ENCODE measurements around the gene OR51A2.
"Not testable (repeated sequence)": the region's sequence is repeated elsewhere in the genome, so short reads cannot be mapped to it uniquely, and the experiment has no call there.

The OR51A2 gene
- 0 reads per million in 2 donors for total RNA-seq

- not testable (repeated sequence) for DNase-seq
Measured at GRCh38 chr11:4955613-4956012, at the start of gene OR51A2. OR51A2 (minus strand) TSS chr11:4955713; CDS start chr11:4955713, 0 bp downstream.

- DNase-seq, result peak in 1 of 5 experiments; percentile 41
Measured at GRCh38 chr11:5004424-5005274, 49.1 kb upstream of the OR51A2 start.

GRCh38 chr11:4994551-4994950, 39.0 kb upstream of the OR51A2 start, which contains the start of gene OR51L1:
OR51L1 (plus strand) TSS chr11:4994851; CDS start chr11:4998983, 4,132 bp downstream.
- DNase-seq, result no peak

- no peak for DNase-seq
Measured at GRCh38 chr11:4991060-4991459, 35.5 kb upstream of the OR51A2 start.

- DNase-seq, result no peak
Measured at GRCh38 chr11:4983841-4984240, 28.3 kb upstream of the OR51A2 start.

GRCh38 chr11:4982678-4983077, 27.2 kb upstream of the OR51A2 start:
- DNase-seq, result no peak

GRCh38 chr11:4979036-4979435, 23.5 kb upstream of the OR51A2 start:
- DNase-seq, result no peak

GRCh38 chr11:4975436-4975835, 19.9 kb upstream of the OR51A2 start:
- DNase-seq, result no peak

GRCh38 chr11:4962816-4963215, 7.3 kb upstream of the OR51A2 start:
- DNase-seq, result no peak

- peak in 1 of 5 experiments; percentile 5 for DNase-seq
Measured at GRCh38 chr11:4960877-4961276, 5.4 kb upstream of the OR51A2 start.

- no peak for DNase-seq
Measured at GRCh38 chr11:4957396-4957795, 1.9 kb upstream of the OR51A2 start.

GRCh38 chr11:4947505-4947904, 8.0 kb downstream of the OR51A2 start, which contains the start of gene OR51A4:
OR51A4 (minus strand) TSS chr11:4947605; CDS start chr11:4947100, 505 bp downstream.
- no peak for DNase-seq

- no peak for DNase-seq
Measured at GRCh38 chr11:4936745-4937144, 18.8 kb downstream of the OR51A2 start.

- DNase-seq, result no peak
Measured at GRCh38 chr11:4932751-4933150, 22.8 kb downstream of the OR51A2 start.

GRCh38 chr11:4926608-4927007, 28.9 kb downstream of the OR51A2 start:
- no peak for DNase-seq

GRCh38 chr11:4924239-4924638, 31.3 kb downstream of the OR51A2 start, which contains the start of gene OR51G1:
OR51G1 (minus strand) TSS chr11:4924339; CDS start chr11:4924339, 0 bp downstream.
- no peak for DNase-seq

- DNase-seq, result no peak
Measured at GRCh38 chr11:4922304-4922703, 33.2 kb downstream of the OR51A2 start.

GRCh38 chr11:4921796-4922195, 33.7 kb downstream of the OR51A2 start:
- no peak for DNase-seq

GRCh38 chr11:4919250-4919649, 36.3 kb downstream of the OR51A2 start, which contains the start of gene OR51G2:
OR51G2 (minus strand) TSS chr11:4919350; CDS start chr11:4915663, 3,687 bp downstream.
- DNase-seq, result no peak

GRCh38 chr11:4916581-4916980, 38.9 kb downstream of the OR51A2 start:
- no peak for DNase-seq
